Mesendoderm (in vitro differentiated cells): ENCODE measurements around the gene MRPS5.

Experiments used
- DNase-seq: peaks from one replicate; pipeline ENCODE4 v3.0.0; 2013
- H2AK5ac ChIP-seq: 2 replicates; pipeline ENCODE4 v1.6.1; 2013; ENCODE audit warnings: low read length, inconsistent platforms
- H2BK120ac ChIP-seq: 2 replicates; pipeline ENCODE4 v1.6.1; 2013; ENCODE audit warnings: low read depth, mild to moderate bottlenecking, low read length, moderate library complexity, mixed read lengths
- H2BK15ac ChIP-seq: replicated peaks from 2 replicates; pipeline ENCODE4 v1.6.1; 2013; ENCODE audit warnings: low read depth, mild to moderate bottlenecking, moderate library complexity
- H2BK5ac ChIP-seq: 2 replicates; pipeline ENCODE4 v1.6.1; 2013; ENCODE audit warnings: low read length, inconsistent platforms
- H3K18ac ChIP-seq: 2 replicates; pipeline ENCODE4 v1.6.1; 2013; ENCODE audit warnings: mild to moderate bottlenecking, low read length, mixed read lengths
- H3K23ac ChIP-seq: one replicate; pipeline ENCODE4 v1.6.1; 2013; ENCODE audit warnings: low read length
- H3K27ac ChIP-seq: 2 replicates; pipeline ENCODE4 v1.5.1; 2013; ENCODE audit warnings: low read depth, mild to moderate bottlenecking, inconsistent platforms, low read length, moderate library complexity
- H3K27me3 ChIP-seq: 2 replicates; pipeline ENCODE4 v1.6.1; 2013; ENCODE audit warnings: low read length, control low read depth, mild to moderate bottlenecking, inconsistent platforms; ENCODE audit not compliant: insufficient read depth, poor library complexity
- H3K36me3 ChIP-seq: 2 replicates; pipeline ENCODE4 v1.6.1; 2013; ENCODE audit warnings: low read length, inconsistent platforms; ENCODE audit not compliant: control insufficient read depth, insufficient read depth
- H3K4ac ChIP-seq: one replicate; pipeline ENCODE4 v1.6.1; 2013; ENCODE audit warnings: low read depth, mild to moderate bottlenecking, low read length, moderate library complexity
- H3K4me1 ChIP-seq: 2 replicates; pipeline ENCODE4 v1.6.1; 2013; ENCODE audit warnings: low read depth, low read length, inconsistent platforms; ENCODE audit not compliant: control insufficient read depth
- H3K4me2 ChIP-seq: 2 replicates; pipeline ENCODE4 v1.6.1; 2013; ENCODE audit warnings: low read length
- H3K4me3 ChIP-seq: 2 replicates; pipeline ENCODE4 v1.5.1; 2013; ENCODE audit warnings: mild to moderate bottlenecking, low read length
- H3K56ac ChIP-seq: one replicate; pipeline ENCODE4 v1.6.1; 2013; ENCODE audit warnings: low read length
- H3K79me1 ChIP-seq: 2 replicates; pipeline ENCODE4 v1.6.1; 2013; ENCODE audit warnings: low read length, inconsistent platforms
- H3K79me2 ChIP-seq: 2 replicates; pipeline ENCODE4 v1.6.1; 2013; ENCODE audit warnings: mild to moderate bottlenecking, low read length; ENCODE audit not compliant: control insufficient read depth, insufficient read depth
- H3K9ac ChIP-seq: 2 replicates; pipeline ENCODE4 v1.6.1; 2013; ENCODE audit warnings: low read length, inconsistent platforms
- H4K5ac ChIP-seq: one replicate; pipeline ENCODE4 v1.6.1; 2013; ENCODE audit warnings: low read length
- H4K8ac ChIP-seq: one replicate; pipeline ENCODE4 v1.6.1; 2013; ENCODE audit warnings: low read depth, mild to moderate bottlenecking, control low read depth, low read length, moderate library complexity
- WGBS: extraction: QIAGEN DNeasy Blood & Tissue Kit; methylation state at CpG from one replicate; pipeline ENCODE4 v1.1.7; 2013; ENCODE audit warnings: low lambda C conversion rate, missing lambda C conversion rate; ENCODE audit not compliant: insufficient coverage; ENCODE audit errors: extremely low coverage; 5-methylcytosine and 5-hydroxymethylcytosine counted together

Gene MRPS5

DNA sequence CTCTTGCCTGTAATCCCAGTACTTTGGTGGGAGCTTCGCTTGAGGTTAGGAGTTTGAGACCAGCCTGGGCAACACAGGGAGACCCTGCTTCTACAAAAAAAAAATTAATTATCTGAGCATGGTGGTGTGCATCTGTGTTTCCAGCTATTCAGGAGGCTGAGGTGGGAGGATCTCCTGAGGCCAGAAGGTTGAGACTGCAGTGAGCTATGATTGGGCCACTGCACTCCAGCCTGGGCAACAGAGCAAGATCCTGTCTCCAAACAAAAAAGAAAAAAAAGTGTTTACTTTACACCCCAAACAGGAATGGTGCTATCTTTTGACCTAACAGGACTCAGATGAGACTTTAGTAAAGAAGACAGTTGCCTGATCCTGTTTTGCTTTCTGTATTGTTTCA is 60.5 kb downstream of the MRPS5 start:
- Histone ChIP-seq H2BK15ac (no peak overlapping the region), H3K79me1 (no peaks in the 10 kb centered on the region), H3K4ac (no peak overlapping the region), H3K27me3 (no peaks in the 10 kb centered on the region), H3K56ac (no peak overlapping the region), H4K8ac (no peak overlapping the region), H3K18ac (no peak overlapping the region), H2BK120ac (no peak overlapping the region), H3K4me1 (no peaks in the 10 kb centered on the region), H3K4me3 (no peak overlapping the region), H3K27ac (no peak overlapping the region), H3K36me3 (no peaks in the 10 kb centered on the region), H3K23ac (no peak overlapping the region), H4K5ac (no peak overlapping the region), H3K79me2 (no peaks in the 10 kb centered on the region), H2BK5ac (no peak overlapping the region), H3K4me2 (no peak overlapping the region), H3K9ac (no peak overlapping the region), H2AK5ac (no peak overlapping the region)
- no peak for DNase-seq
- WGBS = no CpG with 5 or more reads among the region's 1 CpG

DNA sequence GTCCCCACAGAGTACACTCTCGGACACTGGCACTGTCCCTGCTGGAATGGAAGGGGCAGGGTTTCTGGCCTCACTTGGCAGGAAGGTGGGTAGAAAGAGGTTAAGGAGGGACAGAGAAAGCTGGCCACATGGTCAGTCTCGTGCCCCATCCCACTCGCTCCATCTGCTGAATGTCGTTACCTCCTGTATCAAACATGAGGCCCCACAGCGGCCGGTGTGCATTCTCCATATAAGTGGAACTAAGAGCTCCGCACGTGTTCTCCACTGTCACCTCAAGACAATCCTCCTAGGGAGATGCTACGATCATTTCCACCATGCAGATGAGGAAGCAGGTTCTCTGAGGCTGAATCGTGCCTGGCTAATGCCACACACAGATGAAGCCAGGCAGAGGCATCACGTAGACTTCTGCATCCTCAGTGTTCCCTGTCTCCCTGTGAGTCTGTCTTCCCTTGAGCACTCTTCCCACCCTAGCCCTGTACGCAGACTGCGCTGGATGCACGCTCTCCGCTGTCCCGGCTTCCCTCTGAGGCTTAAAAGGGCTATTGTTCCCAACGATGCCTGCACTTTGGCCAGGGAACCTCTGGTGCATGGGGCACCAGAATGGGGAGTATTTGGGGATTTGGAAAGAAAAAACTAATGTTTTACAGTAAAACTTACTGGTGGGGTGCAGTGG is 61.0 kb downstream of the MRPS5 start:
- no CpG with 5 or more reads among the region's 17 CpGs for WGBS
- Histone ChIP-seq H3K4me2 (no peak overlapping the region), H3K36me3 (no peaks in the 10 kb centered on the region)

DNA sequence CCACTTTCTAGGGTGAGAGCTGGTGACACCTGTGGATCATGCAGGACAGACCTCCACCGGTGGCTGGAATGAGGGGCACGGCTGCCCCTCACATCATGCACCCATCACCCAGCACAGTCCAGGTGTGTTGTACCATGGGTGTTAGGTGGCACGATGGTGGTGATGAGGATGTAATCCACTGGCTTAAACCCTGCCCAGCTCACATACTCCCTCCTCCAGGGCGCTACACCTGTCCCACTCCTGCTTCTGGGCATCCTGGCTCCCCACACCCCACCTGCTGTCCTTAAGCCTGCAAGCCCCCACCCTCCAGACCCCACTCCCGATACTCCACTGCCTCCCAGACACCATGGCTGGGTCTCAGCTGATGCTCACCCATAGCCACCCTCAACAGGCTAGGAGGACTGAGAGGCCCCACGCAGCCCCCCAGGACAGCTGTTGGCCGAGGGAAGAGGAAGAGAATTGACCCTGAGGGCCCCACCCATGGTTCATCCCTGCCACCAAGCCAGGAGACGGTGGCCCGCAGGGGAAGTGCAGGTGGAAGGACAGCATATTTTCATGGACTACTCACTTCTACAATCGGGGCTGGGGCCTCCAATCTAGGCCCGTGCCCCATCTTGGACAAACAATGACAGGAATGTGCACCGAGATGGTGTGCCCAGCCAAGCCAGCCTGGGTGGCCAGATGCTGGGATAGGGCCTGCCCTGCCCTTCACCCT is 61.8 kb downstream of the MRPS5 start:
- Histone ChIP-seq H3K56ac (no peak overlapping the region), H3K9ac (no peak overlapping the region), H3K4me3 (no peak overlapping the region), H3K36me3 (no peaks in the 10 kb centered on the region), H3K4me2 (no peak overlapping the region), H2BK120ac (no peak overlapping the region), H2BK15ac (no peak overlapping the region), H3K4me1 (no peaks in the 10 kb centered on the region), H3K23ac (no peak overlapping the region), H2AK5ac (no peak overlapping the region), H2BK5ac (no peak overlapping the region), H3K79me1 (no peaks in the 10 kb centered on the region), H4K8ac (no peak overlapping the region), H3K27ac (no peak overlapping the region), H3K18ac (no peak overlapping the region), H3K79me2 (no peaks in the 10 kb centered on the region), H3K4ac (no peak overlapping the region), H3K27me3 (no peaks in the 10 kb centered on the region), H4K5ac (no peak overlapping the region)
- no CpG with 5 or more reads among the region's 12 CpGs for WGBS
- no peak for DNase-seq

More for the DNA sequence above, 61.0 kb downstream of the MRPS5 start:
- Histone ChIP-seq H4K5ac (no peak overlapping the region), H3K4me1 (no peaks in the 10 kb centered on the region), H3K18ac (no peak overlapping the region), H3K56ac (no peak overlapping the region), H2AK5ac (no peak overlapping the region), H4K8ac (no peak overlapping the region), H2BK15ac (no peak overlapping the region), H2BK120ac (no peak overlapping the region), H3K27me3 (no peaks in the 10 kb centered on the region), H3K9ac (no peak overlapping the region), H3K4ac (no peak overlapping the region), H3K23ac (no peak overlapping the region), H3K4me3 (no peak overlapping the region), H3K79me2 (no peaks in the 10 kb centered on the region), H2BK5ac (no peak overlapping the region), H3K79me1 (no peaks in the 10 kb centered on the region), H3K27ac (no peak overlapping the region)
- no peak for DNase-seq

DNA sequence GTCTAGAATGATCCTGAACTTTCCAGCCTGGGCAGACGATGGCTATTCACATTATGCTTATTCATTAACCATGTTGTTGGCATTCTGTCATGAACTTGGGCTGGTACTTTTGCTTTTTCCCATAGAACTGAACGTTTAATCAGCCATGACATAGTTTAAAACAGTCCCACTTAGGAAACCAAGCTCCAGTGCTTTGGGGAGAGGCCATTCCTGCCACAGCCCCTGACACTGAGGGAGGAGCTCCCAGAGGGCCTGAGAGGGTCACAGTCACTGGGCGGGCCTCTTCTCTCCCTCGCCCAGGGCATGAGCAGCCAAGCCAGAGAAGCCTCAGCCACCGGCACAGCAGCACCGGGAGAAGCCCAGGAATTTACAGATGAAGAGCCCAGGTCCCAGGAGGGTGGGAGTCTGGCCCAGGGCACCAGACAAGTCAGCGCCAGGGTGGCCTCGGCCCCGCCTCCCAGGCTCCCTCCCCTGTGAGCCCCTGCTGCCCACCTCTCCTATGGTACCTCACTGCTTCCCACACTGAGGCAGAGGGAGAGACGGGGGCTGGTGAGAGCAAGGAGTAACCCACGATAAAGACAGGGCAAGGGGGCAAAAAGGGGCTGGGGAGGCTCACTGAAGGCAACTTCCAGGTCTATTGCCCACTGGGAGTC is 62.5 kb downstream of the MRPS5 start:
- Histone ChIP-seq H2AK5ac (no peak overlapping the region), H3K4ac (no peak overlapping the region), H3K4me1 (no peaks in the 10 kb centered on the region), H3K9ac (no peak overlapping the region), H3K4me2 (no peak overlapping the region), H2BK5ac (no peak overlapping the region), H3K79me1 (no peaks in the 10 kb centered on the region), H3K79me2 (no peaks in the 10 kb centered on the region), H3K27ac (no peak overlapping the region), H2BK120ac (no peak overlapping the region), H4K5ac (no peak overlapping the region), H3K18ac (no peak overlapping the region), H3K36me3 (no peaks in the 10 kb centered on the region), H2BK15ac (no peak overlapping the region), H3K56ac (no peak overlapping the region), H3K27me3 (no peaks in the 10 kb centered on the region), H3K23ac (no peak overlapping the region), H3K4me3 (no peak overlapping the region), H4K8ac (no peak overlapping the region)
- no peak for DNase-seq
- WGBS = no CpG with 5 or more reads among the region's 11 CpGs

DNA sequence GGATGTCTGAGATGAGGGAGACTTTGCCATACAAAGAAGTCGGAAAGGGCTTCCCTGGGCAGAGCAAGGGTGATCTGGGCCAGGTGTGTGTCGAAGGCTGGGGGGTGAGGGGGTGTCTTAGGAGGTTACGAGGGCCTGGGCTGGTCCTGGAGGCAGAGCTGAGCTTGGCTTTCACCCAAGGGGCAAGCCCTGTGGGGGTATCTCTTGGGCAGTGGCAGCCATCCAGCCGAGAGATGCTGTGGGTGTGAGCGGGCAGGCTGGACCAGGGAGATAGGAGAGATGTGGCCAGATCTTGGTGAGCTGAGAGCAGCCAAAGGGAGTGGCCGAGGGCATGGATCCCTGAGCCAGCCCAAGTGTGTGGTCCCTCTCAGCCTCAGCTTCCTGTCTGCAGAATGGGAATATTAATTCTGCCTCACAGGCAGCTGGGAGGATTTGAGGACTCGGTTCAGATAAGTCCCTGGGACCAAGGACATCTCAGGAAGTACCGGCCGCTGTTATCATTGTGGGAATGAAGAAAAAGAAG is 63.1 kb downstream of the MRPS5 start:
- Histone ChIP-seq H3K4me3 (no peak overlapping the region), H3K79me2 (no peaks in the 10 kb centered on the region), H2BK5ac (no peak overlapping the region), H2BK120ac (no peak overlapping the region), H4K5ac (no peak overlapping the region), H3K23ac (no peak overlapping the region), H2AK5ac (no peak overlapping the region), H3K27me3 (no peaks in the 10 kb centered on the region), H3K18ac (no peak overlapping the region), H3K27ac (no peak overlapping the region), H3K4ac (no peak overlapping the region), H2BK15ac (no peak overlapping the region), H3K4me2 (no peak overlapping the region), H3K79me1 (no peaks in the 10 kb centered on the region), H3K4me1 (no peaks in the 10 kb centered on the region), H3K9ac (no peak overlapping the region), H3K36me3 (no peaks in the 10 kb centered on the region), H3K56ac (no peak overlapping the region), H4K8ac (no peak overlapping the region)
- no peak for DNase-seq
- no CpG with 5 or more reads among the region's 9 CpGs for WGBS
